IPS DF 6.9 (cell line): Measurements from ENCODE around the gene ADGRD1.

Experiments used
- DNase-seq: peaks from one replicate; pipeline ENCODE4 v3.0.0-alpha.2; 2013; ENCODE audit warnings: low read depth, low spot score
- H3K27ac ChIP-seq: one replicate; pipeline ENCODE4 v1.5.1; 2013; ENCODE audit warnings: low read length, control low read depth
- H3K27me3 ChIP-seq: 2 replicates; pipeline ENCODE4 v1.6.1; 2013; ENCODE audit warnings: mild to moderate bottlenecking, low read length; ENCODE audit not compliant: control insufficient read depth, insufficient read depth
- H3K36me3 ChIP-seq: 2 replicates; pipeline ENCODE4 v1.6.1; 2013; ENCODE audit warnings: low read length; ENCODE audit not compliant: control insufficient read depth, insufficient read depth
- H3K4me1 ChIP-seq: 2 replicates; pipeline ENCODE4 v1.6.1; 2013; ENCODE audit warnings: low read length; ENCODE audit not compliant: control insufficient read depth, insufficient read depth
- H3K4me3 ChIP-seq: 2 replicates; pipeline ENCODE4 v1.5.1; 2013; ENCODE audit warnings: mild to moderate bottlenecking, low read length
- H3K9me3 ChIP-seq: 2 replicates; pipeline ENCODE4 v1.6.1; 2013; ENCODE audit warnings: low read length, inconsistent platforms; ENCODE audit not compliant: control insufficient read depth, insufficient read depth
- WGBS: extraction: QIAGEN DNeasy Blood & Tissue Kit; methylation state at CpG from one replicate; pipeline ENCODE4 v1.1.7; 2013; ENCODE audit warnings: mixed read lengths, missing lambda C conversion rate; ENCODE audit not compliant: insufficient read length, insufficient coverage; 5-methylcytosine and 5-hydroxymethylcytosine counted together

Gene ADGRD1

GRCh38 chr12:131106349-131106941, 152.7 kb downstream of the ADGRD1 start:
- Histone ChIP-seq H3K9me3 (no peaks in the 10 kb centered on the region), H3K27ac (no peak overlapping the region), H3K27me3 (no peaks in the 10 kb centered on the region), H3K4me3 (no peak overlapping the region), H3K36me3 (no peaks in the 10 kb centered on the region; the same call in 1 of the 2 replicates), H3K4me1 (no peaks in the 10 kb centered on the region)
- DNase-seq: no peak
- no CpG with 5 or more reads among the region's 6 CpGs for whole genome bisulfite sequencing

- H3K4me1 ChIP-seq: no peaks in the 10 kb centered on the region
- H3K27ac ChIP-seq: no peak overlapping the region
- H3K36me3 ChIP-seq: no peaks in the 10 kb centered on the region; the same call in 1 of the 2 replicates
- H3K4me3 ChIP-seq: no peak overlapping the region
- WGBS: no CpG with 5 or more reads among the region's 10 CpGs
- no peaks in the 10 kb centered on the region for H3K9me3 ChIP-seq
- DNase-seq: no peak
- H3K27me3 ChIP-seq: no peaks in the 10 kb centered on the region
Observed at GRCh38 chr12:131108177-131108955, 154.7 kb downstream of the ADGRD1 start.

GRCh38 chr12:131111446-131111845, 157.7 kb downstream of the ADGRD1 start:
- WGBS: no CpG with 5 or more reads among the region's 3 CpGs
- Histone ChIP-seq H3K9me3 (no peaks in the 10 kb centered on the region), H3K36me3 (no peaks in the 10 kb centered on the region), H3K4me1 (no peaks in the 10 kb centered on the region), H3K27ac (no peak overlapping the region), H3K4me3 (no peak overlapping the region), H3K27me3 (no peaks in the 10 kb centered on the region)
- DNase-seq: no peak

GRCh38 chr12:131112021-131112420, 158.3 kb downstream of the ADGRD1 start:
- WGBS: no CpG with 5 or more reads among the region's 1 CpG
- no peaks in the 10 kb centered on the region for H3K27me3 ChIP-seq
- no peak overlapping the region for H3K27ac ChIP-seq
- no peaks in the 10 kb centered on the region for H3K4me1 ChIP-seq
- H3K9me3 ChIP-seq: no peaks in the 10 kb centered on the region
- no peaks in the 10 kb centered on the region for H3K36me3 ChIP-seq
- H3K4me3 ChIP-seq: no peak overlapping the region
- no peak for DNase-seq

- Histone ChIP-seq H3K4me1 (no peaks in the 10 kb centered on the region), H3K27ac (no peak overlapping the region), H3K9me3 (no peaks in the 10 kb centered on the region), H3K4me3 (no peak overlapping the region), H3K36me3 (no peaks in the 10 kb centered on the region), H3K27me3 (no peaks in the 10 kb centered on the region)
- WGBS: no CpG with 5 or more reads among the region's 4 CpGs
- no peak for DNase-seq
Observed at GRCh38 chr12:131112700-131113290, 159.1 kb downstream of the ADGRD1 start.

- H3K9me3 ChIP-seq: no peaks in the 10 kb centered on the region
- H3K36me3 ChIP-seq: no peaks in the 10 kb centered on the region
- H3K4me3 ChIP-seq: peak overlapping the region; percentile 5; the same call in 1 of the 2 replicates
- H3K27me3 ChIP-seq: no peaks in the 10 kb centered on the region
- WGBS: no CpG with 5 or more reads among the region's 18 CpGs
- H3K27ac ChIP-seq: no peak overlapping the region
- no peak for DNase-seq
- no peaks in the 10 kb centered on the region for H3K4me1 ChIP-seq
Observed at GRCh38 chr12:131113568-131114270, 160.0 kb downstream of the ADGRD1 start.

GRCh38 chr12:131114271-131114670, 160.6 kb downstream of the ADGRD1 start:
- DNase-seq: no peak
- Histone ChIP-seq H3K36me3 (no peaks in the 10 kb centered on the region), H3K27me3 (no peaks in the 10 kb centered on the region), H3K4me3 (no peak overlapping the region), H3K9me3 (no peaks in the 10 kb centered on the region), H3K4me1 (no peaks in the 10 kb centered on the region), H3K27ac (no peak overlapping the region)
- no CpG with 5 or more reads among the region's 5 CpGs for WGBS

GRCh38 chr12:131114942-131115584, 161.4 kb downstream of the ADGRD1 start:
- H3K27ac ChIP-seq: no peak overlapping the region
- no peaks in the 10 kb centered on the region for H3K27me3 ChIP-seq
- no CpG with 5 or more reads among the region's 18 CpGs for WGBS
- no peak overlapping the region for H3K4me3 ChIP-seq
- H3K36me3 ChIP-seq: no peaks in the 10 kb centered on the region
- no peak for DNase-seq
- H3K9me3 ChIP-seq: no peaks in the 10 kb centered on the region
- H3K4me1 ChIP-seq: no peaks in the 10 kb centered on the region

- no peaks in the 10 kb centered on the region for H3K4me1 ChIP-seq
- H3K9me3 ChIP-seq: no peaks in the 10 kb centered on the region
- no peak for DNase-seq
- H3K27ac ChIP-seq: no peak overlapping the region
- no CpG with 5 or more reads among the region's 8 CpGs for WGBS
- H3K36me3 ChIP-seq: no peaks in the 10 kb centered on the region
- H3K27me3 ChIP-seq: no peaks in the 10 kb centered on the region
- H3K4me3 ChIP-seq: no peak overlapping the region
Observed at GRCh38 chr12:131115766-131116467, 162.2 kb downstream of the ADGRD1 start.
